NT2/D1 (cell line): ENCODE data around the gene FZD2.

Experiments
- SUZ12 ChIP-seq: IDR thresholded peaks from 2 replicates; pipeline ENCODE4 v1.6.1; 2011; ENCODE audit not compliant: insufficient read length, insufficient read depth; ENCODE audit errors: extremely low read depth
- YY1 ChIP-seq: IDR thresholded peaks from 2 replicates; pipeline ENCODE4 v1.6.1; 2011; ENCODE audit not compliant: insufficient read length, insufficient read depth
- ZNF274 ChIP-seq: IDR thresholded peaks from 2 replicates; pipeline ENCODE4 v1.6.1; 2011; ENCODE audit warnings: mild to moderate bottlenecking, low read depth, low read length

- TF ChIP-seq YY1 = no peak
- no peak for TF ChIP-seq SUZ12
- TF ChIP-seq ZNF274 = no peak
Observed at GRCh38 chr17:44522883-44523671, 34.2 kb upstream of the FZD2 start.
